Measurements from ENCODE around the gene ATG9A.

Gene ATG9A

DNA sequence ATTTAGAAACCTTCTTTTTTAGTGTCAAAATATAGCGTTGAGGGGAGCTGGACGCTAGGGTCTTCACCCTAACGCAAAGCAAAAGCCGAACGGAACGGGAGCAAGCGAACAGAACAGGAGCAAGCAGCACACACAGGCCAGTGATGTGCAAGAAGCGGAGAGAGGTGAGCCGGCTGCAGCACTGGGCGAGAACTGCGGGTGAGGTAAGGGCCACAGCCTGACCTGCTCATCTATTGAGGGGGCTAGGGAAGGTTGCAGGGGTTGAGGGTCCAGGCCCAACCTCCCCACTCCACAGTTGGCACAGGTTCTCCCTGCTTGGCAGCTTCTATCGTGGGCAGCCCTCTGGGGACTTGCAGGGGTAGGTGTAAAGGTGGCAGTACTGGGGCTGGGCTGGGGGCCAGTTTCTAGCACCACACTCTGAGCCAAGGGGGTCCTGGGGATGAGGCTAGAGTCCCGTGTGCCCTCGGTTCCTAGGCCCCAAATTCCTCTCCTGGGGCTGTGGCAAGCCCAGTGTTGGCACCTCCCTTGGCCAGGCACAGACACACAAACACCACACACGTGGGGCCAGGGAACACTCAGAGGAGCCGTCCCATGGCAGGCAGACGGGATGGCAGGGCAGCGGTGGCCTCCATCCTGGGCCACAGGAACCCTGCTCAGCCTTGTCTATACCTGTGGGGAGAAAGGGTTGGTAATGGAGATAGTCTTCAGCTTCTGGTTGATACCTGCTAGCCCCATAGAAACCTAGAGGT, 9.5 kb downstream of the ATG9A start:
- no peak for FAIRE-seq

DNA sequence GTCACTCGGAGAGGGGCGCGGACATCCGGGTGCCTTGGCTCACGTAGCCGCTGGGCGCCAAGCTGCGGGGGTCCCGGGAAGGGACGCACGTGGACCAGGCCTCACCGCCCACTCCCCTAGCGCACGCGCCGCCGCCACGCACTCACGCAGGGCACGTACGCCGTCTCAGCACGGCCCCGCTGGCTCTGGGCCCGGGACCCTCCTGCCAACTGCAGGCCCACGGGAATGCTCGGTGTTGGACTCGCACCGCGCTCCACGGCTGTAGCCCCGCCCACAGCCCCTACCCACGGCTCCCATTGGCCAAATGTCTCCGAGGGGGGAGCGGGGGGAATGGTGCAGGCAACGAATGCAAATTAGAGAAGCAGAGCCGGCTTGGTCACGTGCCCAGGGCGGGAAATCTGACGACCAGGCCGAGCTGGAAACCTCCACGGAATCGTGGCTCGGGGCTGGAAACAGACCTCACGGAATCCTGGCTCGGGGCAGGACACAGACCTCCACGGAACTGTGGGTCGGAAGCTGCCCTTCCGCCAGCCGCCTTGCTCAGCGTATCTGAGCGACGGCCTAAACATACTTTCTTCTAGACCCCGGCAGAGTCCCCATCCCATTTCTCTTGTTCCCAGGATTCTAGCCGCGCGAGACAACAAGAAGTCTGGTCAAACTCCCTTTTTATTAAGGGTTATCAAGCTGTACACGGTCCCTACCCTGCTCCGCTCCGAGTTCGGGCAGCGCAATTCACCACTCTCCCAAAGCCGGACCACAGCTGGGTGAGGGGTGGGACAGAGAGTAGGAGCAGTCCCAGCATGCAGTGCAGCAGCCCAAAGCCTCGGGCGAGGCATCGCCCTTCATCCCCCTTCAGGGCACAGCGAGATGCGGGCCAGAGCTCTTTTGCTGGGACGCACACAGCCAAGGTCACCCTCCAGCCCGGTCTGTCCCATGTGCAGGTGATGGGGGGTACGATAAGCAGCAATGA, 10.4 kb downstream of the ATG9A start, which contains the start of gene ABCB6:
TSS of gene ABCB6 (minus strand) at position 227 of the 970 bp plus-strand sequence. CDS start 285 bp downstream, outside the sequence.
- FAIRE-seq, result peak; percentile 51

DNA sequence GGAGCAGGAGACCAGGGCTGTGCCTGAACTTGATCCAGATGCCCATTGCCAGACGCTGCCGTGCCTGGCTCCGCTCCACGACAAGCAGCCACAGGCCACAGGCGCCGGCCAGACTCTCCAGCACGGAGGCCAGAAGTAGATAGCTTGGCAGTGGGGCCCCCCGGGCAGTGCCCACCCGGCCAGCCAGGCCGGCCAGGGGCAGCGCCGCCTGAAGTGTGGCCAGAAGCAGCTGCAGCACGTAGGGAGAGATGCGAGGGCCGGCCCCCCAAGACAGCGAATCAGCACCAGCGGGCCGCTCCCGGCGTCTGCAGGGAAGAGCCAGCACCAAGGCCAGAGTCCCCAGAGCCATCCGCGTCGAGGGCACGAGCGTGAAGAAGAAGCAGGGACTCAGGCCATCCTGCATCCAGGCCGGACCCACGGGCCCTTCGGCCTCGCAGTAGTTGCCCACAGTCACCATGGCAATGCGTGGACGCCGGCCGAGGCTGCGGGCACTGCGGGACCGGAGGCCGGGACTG, 11.2 kb downstream of the ATG9A start:
- no peak for FAIRE-seq

DNA sequence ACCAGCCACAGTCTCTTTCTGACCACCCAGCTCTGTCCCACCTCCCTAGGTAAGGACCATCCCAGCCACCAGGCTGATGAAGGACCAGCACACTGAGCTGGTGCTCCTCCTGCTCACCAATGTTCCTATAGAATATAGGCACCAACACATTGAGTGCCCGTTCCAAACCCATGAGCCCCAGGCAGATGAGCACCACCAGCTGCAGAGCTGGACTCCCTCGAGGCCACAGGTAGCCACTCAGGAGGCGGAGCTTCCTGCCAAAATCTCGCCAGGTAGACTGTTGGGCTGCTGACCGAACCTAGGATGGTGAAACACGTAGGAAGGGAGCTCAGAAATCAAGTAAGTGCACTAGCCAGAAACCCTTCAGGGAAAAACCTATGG, 12.9 kb downstream of the ATG9A start:
- FAIRE-seq, result no peak

DNA sequence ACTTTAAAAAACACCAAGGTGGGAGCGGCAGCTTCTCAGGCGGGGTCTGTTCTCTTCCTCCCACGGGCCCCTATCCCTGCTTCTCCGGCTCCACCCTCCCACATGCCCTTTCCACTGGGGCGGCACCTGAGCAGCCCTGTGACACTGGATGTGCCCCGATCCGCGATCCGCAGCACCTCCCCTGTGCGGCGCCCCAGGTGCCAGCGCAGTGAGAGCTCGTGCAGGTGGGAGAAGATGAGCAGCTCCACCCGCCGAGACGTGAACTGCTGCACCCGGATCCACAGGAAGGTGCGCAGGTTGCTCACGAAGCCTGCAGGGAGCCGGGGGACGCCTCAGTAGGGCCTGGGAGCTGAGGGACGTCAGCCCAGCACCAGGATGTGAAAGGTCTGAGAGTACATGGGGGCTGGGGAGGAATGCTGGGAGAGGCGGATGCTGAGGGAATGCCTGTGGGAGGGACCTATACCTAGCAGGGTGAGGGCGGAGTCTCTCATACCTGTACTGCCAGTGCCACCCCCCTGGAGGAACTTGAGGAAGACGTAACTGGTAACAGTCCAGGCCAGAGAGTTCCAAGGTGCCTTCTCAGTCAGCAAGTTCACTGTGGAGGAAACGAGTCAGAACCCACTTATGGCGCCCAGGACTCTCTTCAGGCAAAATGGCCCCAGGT, 13.4 kb downstream of the ATG9A start:
- FAIRE-seq, result no peak

DNA sequence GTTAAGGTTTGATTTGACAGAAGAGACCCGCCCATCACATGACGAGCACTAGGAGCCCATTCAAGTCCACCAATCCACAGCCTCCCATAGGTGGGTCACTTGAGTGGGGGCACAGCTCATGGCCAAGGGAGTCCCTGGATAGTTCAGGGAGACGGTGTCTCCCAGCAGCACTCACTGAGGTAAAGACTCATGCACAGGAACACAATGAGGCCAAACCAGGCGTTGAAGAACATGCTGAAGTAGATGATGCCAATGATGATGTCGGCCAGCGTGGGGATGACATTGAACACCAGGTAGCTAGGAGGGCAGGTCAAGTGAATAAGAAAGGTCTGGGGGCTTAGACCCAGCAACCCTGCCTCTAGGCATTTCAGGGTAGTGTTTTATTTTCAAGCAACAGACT, 14.7 kb downstream of the ATG9A start:
- FAIRE-seq, result no peak

DNA sequence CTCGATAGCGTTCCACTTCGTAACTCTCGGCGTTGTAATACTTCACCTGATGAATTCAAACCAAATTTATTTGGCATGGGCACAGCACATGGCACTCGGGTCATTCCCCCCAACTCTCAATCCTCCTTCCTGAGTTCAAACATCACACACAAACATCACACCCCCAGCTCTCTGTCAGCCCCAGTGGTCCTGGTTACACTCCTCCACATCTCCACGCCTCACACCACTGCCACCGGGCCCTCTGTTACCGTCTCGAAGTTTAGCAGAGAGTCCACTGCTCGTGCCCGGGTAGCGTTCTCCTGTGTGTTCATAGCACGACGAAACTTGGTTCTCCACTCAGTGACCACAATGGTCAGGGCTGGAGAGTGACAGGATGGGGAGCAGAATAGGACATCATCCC, 15.3 kb downstream of the ATG9A start:
- FAIRE-seq, result no peak

DNA sequence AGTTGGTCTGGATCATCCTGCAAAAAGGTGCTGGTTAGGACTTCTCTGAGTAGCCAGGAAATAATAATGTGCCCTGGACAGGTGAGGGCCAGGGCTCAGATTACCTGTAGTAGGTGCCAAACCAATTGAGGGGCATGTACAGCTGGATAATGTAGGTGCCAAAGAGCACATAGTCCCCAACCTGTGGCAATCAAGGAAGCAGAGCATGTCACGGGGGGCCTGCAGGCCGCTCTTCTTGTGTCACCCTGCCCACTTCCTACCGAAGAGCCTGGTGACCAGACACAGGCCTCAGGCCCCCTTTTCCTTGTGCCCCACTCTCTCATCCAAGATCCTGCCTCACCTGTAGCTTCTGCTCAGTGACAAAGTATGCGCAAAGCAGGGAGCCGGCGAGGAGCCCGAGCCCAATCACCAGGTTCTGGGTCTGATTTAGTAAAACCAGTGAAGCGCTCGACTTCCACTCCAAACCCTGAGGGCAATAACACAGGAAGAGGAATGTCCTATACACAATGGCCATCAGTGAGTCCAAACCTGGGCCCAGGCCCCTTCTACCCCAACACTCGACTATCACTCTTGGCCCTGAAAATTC, 15.9 kb downstream of the ATG9A start:
- no peak for FAIRE-seq

DNA sequence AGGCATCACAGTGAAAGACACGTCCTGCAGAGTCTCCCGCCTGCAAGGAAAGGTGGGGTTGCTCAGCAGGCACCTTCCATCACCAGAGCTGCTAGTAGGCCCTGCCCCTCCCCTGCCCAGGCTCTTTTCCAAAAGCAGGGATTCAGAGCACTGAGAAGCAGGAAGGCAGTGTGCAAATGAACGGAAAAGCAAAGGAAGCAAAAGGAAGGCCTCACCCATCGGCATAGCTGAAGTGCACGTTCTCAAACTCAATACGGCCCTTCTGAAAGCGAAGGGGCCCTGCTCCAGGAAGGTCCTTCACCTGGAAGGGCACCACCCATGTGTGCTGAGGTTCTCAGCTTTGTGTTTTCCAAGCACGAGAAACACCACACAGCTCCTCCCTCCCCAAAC, 16.4 kb downstream of the ATG9A start:
- no peak for FAIRE-seq

DNA sequence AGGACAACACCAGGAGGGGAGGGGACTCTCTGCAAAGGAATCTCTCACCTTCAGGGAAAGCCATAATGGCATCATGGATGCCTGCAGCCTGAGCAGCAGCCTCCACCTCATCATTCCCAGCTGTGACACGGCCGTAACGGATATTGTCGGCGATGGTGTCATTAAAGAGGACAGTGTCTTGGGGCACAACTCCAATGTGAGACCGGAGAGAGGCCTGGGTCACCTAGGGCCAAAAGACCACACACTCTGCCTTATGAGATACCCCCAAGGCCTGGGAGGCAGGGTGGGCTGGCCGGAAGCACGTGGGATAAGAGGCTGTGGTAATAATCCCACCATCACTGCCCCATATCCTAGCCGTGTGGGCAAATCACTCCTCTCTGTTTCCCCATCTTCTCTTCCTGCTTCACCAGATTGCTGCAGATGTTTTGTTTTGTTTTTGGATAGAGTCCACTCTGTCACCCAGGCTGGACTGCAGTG, 18.5 kb downstream of the ATG9A start:
- FAIRE-seq, result no peak

DNA sequence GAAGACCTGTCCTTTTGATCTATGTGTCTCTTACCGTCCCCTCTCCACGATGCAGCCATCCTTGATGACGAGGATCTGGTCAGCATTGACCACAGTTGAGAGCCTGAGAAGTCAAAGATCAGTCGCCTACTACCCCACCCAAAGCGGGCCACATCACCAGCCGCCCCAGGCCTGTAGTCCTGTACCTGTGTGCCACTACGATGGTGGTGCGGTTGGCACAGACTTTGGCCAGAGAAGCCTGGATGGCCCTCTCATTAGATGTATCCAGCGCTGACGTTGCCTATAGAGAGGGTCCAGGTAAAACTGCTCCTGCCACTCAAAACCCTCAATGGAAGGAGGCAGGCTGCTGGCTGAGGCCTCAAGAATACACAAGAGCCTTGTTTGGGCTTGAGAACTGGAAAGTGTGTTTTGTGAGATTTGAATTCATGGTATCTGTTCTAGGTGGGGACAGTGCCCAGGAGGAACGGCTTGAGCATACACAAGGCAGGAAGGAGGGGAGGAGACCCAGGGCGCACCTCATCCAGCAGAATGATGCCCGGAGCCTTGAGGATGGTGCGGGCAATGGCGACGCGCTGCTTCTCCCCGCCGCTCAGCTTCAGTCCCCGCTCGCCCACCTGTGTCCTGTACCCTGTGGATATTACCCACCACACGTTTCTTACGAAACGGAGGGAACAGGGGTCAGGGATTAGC, 19.1 kb downstream of the ATG9A start:
- no peak for FAIRE-seq

DNA sequence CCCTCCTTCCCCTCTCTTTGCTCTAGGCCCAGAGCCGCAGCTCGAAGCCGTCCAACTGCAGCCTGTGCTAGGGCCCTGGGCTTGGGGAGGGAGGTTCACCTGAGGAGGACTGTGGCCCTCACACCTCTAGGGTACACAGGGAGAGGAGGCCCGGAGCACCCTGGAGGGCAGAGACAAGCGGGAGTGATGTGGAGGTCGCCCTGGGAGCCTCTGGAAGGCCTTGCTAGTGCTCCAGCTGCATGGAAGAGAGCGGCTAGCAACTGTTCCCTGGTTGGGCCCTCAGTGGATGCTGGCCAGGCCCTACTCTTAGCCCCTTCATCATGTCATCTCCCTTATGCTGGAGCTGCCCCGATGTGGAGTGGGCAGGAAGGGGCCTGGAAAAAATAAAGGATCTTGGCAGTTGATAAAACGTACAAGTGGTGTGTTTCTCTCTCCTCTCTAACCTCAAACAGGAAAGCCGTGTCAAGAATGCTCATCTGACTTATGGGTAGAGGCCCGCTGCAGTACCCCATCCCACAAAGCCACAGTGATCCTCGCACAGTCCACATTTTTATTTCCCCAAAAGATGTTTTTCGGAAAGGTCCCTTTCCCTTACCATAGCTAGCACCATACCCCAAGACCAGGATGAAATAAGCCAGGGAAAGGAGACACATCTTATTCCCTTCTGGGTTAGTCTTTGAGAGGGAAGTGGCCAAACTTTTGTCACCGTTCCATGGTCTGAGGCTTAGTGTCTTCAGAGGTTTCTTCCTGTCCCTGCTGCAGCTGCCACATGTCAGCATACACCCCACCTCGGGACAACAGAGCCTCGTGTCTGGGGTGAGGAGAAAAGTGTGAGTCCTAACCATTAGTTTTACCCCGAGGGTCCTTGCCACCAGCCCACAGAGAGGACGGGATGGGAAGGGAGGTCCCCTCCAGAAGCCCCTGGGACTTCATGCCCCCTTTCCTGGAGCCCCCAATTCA, 19.9 kb downstream of the ATG9A start:
- FAIRE-seq, result no peak

DNA sequence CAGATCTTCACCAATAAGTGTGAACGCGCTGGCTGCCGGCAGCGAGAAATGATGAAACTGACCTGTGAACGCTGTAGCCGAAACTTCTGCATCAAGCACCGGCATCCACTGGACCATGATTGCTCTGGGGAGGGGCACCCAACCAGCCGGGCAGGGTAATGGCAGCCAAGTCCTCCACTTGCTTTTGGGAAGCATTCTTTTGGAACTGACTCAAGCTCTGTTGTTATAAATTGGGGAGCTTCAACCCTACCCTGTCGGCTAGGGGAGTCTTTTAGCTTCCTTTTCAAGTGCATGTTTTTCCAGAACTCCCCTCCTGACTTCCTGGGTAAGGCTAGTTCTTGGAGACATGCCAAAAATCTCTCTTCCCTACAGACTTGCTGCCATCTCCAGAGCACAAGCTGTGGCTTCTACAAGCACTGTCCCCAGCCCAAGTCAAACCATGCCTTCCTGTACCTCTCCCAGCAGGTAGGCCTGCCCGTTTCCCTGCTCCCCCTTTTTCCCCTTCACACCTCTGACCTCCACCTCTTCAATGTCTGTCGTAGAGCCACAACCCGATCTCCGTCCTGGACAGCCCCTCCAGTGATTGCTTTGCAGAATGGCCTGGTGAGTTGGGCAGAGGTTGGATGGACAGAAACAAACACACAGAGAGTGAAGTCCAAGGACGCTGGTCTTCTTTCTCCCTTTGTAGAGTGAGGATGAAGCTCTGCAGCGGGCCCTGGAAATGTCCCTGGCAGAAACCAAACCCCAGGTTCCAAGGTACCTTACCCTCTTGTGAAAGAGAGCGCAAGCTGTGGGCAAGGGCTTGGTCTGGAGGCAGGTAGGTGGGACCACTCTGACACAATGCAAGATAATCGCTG, 21.3 kb downstream of the ATG9A start:
- no peak for FAIRE-seq

DNA sequence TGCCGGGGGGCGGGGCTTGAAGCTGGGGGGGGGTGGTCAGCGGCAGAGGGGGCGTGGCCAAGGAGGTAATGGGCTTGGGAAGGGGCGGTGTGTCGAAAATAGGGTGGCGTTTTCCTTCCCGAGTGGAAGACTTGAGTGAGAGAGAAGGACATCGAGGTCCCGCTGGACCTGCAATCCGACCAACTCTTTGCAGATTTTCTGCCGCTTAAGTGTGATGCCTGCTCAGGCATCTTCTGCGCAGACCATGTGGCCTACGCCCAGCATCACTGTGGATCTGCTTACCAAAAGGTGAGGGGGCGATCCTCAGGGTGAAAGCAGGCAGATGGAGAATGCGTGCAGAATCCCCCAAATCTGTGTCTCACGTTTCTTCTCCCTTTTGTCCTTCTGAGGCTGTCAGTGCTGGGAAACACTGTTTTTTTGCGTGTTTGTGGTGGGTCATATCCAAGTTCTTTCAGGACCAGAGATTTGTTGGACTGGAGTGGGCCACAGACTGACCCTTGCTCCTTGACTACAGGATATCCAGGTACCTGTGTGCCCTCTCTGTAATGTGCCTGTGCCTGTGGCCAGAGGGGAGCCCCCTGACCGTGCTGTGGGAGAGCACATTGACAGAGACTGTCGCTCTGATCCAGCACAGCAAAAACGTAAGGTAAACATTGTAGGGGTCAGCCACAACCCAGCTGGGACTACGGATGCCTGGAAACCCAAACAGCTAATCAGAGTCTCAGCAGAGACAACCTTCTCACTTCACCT, 22.1 kb downstream of the ATG9A start:
- FAIRE-seq, result no peak

DNA sequence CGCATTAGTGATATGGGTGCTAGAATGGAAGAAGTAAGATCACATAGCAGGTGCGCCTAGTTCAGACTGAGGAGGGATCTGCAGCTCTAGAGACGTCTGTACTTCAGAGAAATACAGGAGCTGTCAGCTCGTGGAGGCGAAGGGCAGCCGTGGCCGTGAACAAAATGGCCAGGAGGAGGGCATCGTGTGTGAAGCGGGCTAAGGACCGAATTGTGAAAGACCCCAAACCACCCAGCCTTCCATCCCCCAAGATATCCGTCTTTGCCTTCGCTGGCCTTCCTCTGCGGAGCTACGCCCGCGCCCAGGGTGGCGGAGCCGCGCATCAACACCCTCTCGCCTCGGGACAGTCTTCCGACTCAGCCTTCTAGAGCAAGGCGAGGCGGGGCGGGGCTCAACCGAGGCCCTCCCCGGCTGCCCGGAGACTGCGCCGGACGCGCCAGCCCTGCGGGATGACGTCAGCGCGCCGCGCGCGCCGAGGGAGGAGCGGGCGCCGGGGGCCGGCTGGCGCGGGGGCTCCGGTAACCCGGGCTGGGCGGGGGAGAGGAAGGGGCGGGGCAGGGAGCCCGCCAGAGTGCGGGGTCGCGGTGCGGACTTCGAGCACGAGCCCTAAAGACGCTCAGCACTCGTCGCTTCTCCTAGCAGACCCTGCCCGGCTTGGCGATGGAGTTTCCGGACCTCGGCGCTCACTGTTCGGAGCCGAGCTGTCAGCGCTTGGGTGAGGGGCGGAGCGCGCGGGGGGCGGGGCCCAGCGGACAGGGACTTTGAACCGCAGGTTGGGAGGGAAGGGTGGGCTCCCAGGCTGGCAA, 22.9 kb downstream of the ATG9A start, which contains the start of gene ZFAND2B:
TSS of gene ZFAND2B (plus strand) at position 455 of the 806 bp plus-strand sequence. CDS start at position 661, 206 bp downstream.
- no peak for FAIRE-seq

DNA sequence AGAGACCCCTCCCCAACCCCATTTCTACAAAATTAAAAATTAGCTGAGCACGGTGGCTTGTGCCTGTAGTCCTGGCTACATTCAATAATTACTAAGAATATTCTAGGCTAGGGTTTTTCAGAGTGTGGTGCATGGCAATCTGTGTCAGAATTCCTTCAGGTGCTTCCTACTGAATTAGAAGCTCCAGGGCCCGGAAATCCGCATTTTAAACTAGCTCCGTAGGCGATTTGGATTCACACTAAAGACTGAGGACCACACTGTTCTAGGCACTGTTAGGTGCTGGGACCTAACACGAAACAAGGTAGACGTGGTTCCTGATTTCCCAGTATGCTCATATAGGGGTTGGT, 23.5 kb downstream of the ATG9A start:
- FAIRE-seq, result no peak

DNA sequence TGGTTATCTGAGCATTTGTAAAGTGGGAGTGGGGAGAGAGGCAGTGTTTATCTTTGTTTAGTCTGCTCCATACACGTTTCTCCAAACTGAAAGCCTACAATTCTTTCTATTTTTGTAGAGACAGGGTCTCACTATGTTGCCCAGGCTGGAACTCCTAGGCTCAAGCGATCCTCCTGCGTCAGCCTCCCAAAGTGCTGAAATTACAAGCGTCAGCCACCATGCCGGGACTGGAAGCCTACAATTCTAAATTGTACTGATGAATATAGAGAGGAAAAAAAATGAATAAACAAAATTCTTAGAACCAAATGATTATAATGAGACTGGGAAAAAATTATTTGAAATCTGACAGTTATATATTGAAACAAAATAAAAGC, 24.3 kb downstream of the ATG9A start:
- FAIRE-seq, result no peak
